OCI-LY7 (cell line): ENCODE data around the gene ATP9B.

Experiments used
- EZH2phosphoT487 ChIP-seq: fragments of 200-600 bp; sonication (generic); IDR thresholded peaks from 2 replicates; pipeline ENCODE4 v1.6.1; 2018; ENCODE audit warnings: low read depth, borderline replicate concordance, mild to moderate bottlenecking, mixed run types, antibody characterized with exemption, low read length, moderate library complexity, mixed read lengths
- TF ChIP-seq, protein P1 (sequence below): fragments of 200-600 bp; sonication (generic); conservative IDR thresholded peaks from 2 replicates; pipeline ENCODE4 v1.5.1; 2014; ENCODE audit warnings: mild to moderate bottlenecking, antibody characterized with exemption, low read length, moderate library complexity, mixed read lengths

- TF ChIP-seq, protein P1, sequence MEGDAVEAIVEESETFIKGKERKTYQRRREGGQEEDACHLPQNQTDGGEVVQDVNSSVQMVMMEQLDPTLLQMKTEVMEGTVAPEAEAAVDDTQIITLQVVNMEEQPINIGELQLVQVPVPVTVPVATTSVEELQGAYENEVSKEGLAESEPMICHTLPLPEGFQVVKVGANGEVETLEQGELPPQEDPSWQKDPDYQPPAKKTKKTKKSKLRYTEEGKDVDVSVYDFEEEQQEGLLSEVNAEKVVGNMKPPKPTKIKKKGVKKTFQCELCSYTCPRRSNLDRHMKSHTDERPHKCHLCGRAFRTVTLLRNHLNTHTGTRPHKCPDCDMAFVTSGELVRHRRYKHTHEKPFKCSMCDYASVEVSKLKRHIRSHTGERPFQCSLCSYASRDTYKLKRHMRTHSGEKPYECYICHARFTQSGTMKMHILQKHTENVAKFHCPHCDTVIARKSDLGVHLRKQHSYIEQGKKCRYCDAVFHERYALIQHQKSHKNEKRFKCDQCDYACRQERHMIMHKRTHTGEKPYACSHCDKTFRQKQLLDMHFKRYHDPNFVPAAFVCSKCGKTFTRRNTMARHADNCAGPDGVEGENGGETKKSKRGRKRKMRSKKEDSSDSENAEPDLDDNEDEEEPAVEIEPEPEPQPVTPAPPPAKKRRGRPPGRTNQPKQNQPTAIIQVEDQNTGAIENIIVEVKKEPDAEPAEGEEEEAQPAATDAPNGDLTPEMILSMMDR: no peak
- TF ChIP-seq EZH2phosphoT487: no peak
Observed at GRCh38 chr18:79354350-79354749, 285.2 kb downstream of the ATP9B start.
